KMS-11 (cell line): ENCODE measurements around the gene RBMS2.
A peak's percentile ranks its signal among the peaks of the same experiment; 100 is the strongest.

Experiments
- H2AFZ ChIP-seq: fragments of 200-600 bp; sonication (generic); 2 replicates; pipeline ENCODE4 v1.6.1; 2016; ENCODE audit warnings: antibody characterized with exemption, mixed run types, low read depth
- H3K27ac ChIP-seq: fragments of 200-600 bp; sonication (generic); 2 replicates; pipeline ENCODE4 v1.6.1; 2016; ENCODE audit warnings: mild to moderate bottlenecking, mixed run types
- H3K27me3 ChIP-seq: fragments of 200-600 bp; sonication (generic); 2 replicates; pipeline ENCODE4 v1.6.1; 2017; ENCODE audit warnings: mild to moderate bottlenecking, low read depth, mixed run types, moderate library complexity; ENCODE audit not compliant: insufficient read depth
- H3K36me3 ChIP-seq: fragments of 200-600 bp; sonication (generic); 2 replicates; pipeline ENCODE4 v1.6.1; 2017; ENCODE audit warnings: mild to moderate bottlenecking, mixed run types; ENCODE audit not compliant: insufficient read depth
- H3K4me1 ChIP-seq: fragments of 200-600 bp; sonication (generic); 2 replicates; pipeline ENCODE4 v1.6.1; 2016; ENCODE audit warnings: mild to moderate bottlenecking, low read depth, mixed run types; ENCODE audit not compliant: poor library complexity, severe bottlenecking
- H3K4me2 ChIP-seq: fragments of 200-600 bp; sonication (generic); 2 replicates; pipeline ENCODE4 v1.7.0; 2016; ENCODE audit warnings: mild to moderate bottlenecking, mixed run types
- H3K4me3 ChIP-seq: fragments of 200-600 bp; sonication (generic); IDR thresholded peaks from 2 replicates; pipeline ENCODE4 v1.6.1; 2017; ENCODE audit warnings: low read depth, low read length, mixed read lengths; ENCODE audit not compliant: insufficient read depth
- H3K79me2 ChIP-seq: fragments of 200-600 bp; sonication (generic); 2 replicates; pipeline ENCODE4 v1.6.1; 2016; ENCODE audit warnings: low read depth, mixed run types; ENCODE audit not compliant: insufficient read depth
- H3K9ac ChIP-seq: fragments of 200-600 bp; sonication (generic); 2 replicates; pipeline ENCODE4 v1.6.1; 2016; ENCODE audit warnings: mild to moderate bottlenecking, mixed run types
- H4K20me1 ChIP-seq: fragments of 200-600 bp; sonication (generic); 2 replicates; pipeline ENCODE4 v1.6.1; 2016; ENCODE audit warnings: mild to moderate bottlenecking, mixed run types; ENCODE audit not compliant: insufficient read depth
- TF ChIP-seq, protein P1 (sequence below): fragments of 200-600 bp; sonication (generic); conservative IDR thresholded peaks from 2 replicates; pipeline ENCODE4 v1.6.1; 2017; ENCODE audit warnings: low read depth, mild to moderate bottlenecking, antibody characterized with exemption, low read length, moderate library complexity, mixed read lengths

Gene RBMS2

DNA sequence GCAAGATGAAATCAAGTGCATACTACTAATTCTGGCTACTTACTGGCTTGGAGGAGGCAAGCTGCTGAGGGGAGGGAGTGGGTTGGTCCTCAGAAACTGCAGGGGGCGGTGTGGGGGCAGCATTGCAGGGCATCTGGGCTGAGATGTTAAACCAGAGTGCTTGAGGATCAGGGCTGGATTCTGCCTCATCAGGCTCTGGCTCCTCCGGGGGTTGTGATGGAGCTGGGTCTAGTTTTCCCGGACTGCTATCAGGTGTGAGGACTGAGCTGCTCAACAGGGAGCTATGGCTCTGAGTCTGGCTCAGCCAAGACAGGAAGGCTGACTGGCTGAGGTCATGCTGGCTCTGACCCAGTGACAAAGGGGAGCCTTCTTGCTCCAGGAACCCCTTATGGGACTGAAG is 79.9 kb downstream of the RBMS2 start:
- Histone ChIP-seq H4K20me1 (no peaks in the 10 kb centered on the region), H3K27ac (no peak overlapping the region; the same call in 1 of the 2 replicates), H3K9ac (no peak overlapping the region), H3K36me3 (peaks cover 66% of the 10 kb centered on the region; the same call in 1 of the 2 replicates), H3K79me2 (no peaks in the 10 kb centered on the region), H3K27me3 (no peaks in the 10 kb centered on the region), H3K4me3 (no peak overlapping the region), H3K4me1 (no peaks in the 10 kb centered on the region), H3K4me2 (no peak overlapping the region), H2AFZ (no peak overlapping the region)
- TF ChIP-seq, protein P1, sequence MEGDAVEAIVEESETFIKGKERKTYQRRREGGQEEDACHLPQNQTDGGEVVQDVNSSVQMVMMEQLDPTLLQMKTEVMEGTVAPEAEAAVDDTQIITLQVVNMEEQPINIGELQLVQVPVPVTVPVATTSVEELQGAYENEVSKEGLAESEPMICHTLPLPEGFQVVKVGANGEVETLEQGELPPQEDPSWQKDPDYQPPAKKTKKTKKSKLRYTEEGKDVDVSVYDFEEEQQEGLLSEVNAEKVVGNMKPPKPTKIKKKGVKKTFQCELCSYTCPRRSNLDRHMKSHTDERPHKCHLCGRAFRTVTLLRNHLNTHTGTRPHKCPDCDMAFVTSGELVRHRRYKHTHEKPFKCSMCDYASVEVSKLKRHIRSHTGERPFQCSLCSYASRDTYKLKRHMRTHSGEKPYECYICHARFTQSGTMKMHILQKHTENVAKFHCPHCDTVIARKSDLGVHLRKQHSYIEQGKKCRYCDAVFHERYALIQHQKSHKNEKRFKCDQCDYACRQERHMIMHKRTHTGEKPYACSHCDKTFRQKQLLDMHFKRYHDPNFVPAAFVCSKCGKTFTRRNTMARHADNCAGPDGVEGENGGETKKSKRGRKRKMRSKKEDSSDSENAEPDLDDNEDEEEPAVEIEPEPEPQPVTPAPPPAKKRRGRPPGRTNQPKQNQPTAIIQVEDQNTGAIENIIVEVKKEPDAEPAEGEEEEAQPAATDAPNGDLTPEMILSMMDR = peak; percentile 74

DNA sequence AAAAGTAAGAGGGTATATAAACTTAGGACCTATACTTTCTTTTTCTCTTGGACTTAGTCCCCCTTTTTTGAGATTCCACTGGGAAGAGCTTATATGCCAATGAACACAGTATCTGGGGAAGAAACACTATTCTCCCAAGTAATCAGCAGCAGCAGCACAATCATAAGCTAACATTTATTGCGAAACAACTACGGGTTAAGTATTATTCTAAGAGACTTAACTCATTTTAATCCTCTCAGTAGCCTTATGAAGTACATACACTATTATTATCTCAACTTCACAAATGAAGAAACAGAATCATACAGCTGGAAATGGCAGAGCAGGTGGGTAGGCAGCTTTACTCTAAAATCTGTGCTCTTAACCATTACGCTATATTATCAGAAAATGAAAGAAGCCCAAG is 80.6 kb downstream of the RBMS2 start:
- H2AFZ ChIP-seq = no peak overlapping the region
- H3K4me1 ChIP-seq = no peaks in the 10 kb centered on the region
- no peaks in the 10 kb centered on the region for H3K79me2 ChIP-seq
- H3K27ac ChIP-seq = no peak overlapping the region
- H3K36me3 ChIP-seq = peaks cover 73% of the 10 kb centered on the region; the same call in 1 of the 2 replicates
- no peaks in the 10 kb centered on the region for H3K27me3 ChIP-seq
- no peak overlapping the region for H3K4me2 ChIP-seq
- no peaks in the 10 kb centered on the region for H4K20me1 ChIP-seq
- H3K9ac ChIP-seq = no peak overlapping the region
- TF ChIP-seq, protein P1 = no peak
- H3K4me3 ChIP-seq = no peak overlapping the region

- no peaks in the 10 kb centered on the region for H4K20me1 ChIP-seq
- no peak overlapping the region for H3K4me3 ChIP-seq
- TF ChIP-seq, protein P1 = no peak
- H3K27ac ChIP-seq = no peak overlapping the region
- peaks cover 74% of the 10 kb centered on the region; the same call in 1 of the 2 replicates for H3K36me3 ChIP-seq
- H3K4me2 ChIP-seq = no peak overlapping the region
- no peaks in the 10 kb centered on the region for H3K79me2 ChIP-seq
- no peaks in the 10 kb centered on the region for H3K4me1 ChIP-seq
- no peak overlapping the region for H2AFZ ChIP-seq
- no peaks in the 10 kb centered on the region for H3K27me3 ChIP-seq
- no peak overlapping the region for H3K9ac ChIP-seq
These were observed 82.7 kb downstream of the RBMS2 start for GRCh38 chr12:56604355-56604754.

GRCh38 chr12:56614627-56615026 is 93.0 kb downstream of the RBMS2 start:
- H3K27me3 ChIP-seq = no peaks in the 10 kb centered on the region
- peaks cover 65% of the 10 kb centered on the region for H3K36me3 ChIP-seq
- peaks cover 37% of the 10 kb centered on the region for H3K4me1 ChIP-seq
- H3K27ac ChIP-seq = no peak overlapping the region
- H3K79me2 ChIP-seq = peaks cover 43% of the 10 kb centered on the region
- peaks cover 18% of the 10 kb centered on the region; the same call in 1 of the 2 replicates for H4K20me1 ChIP-seq
- H3K4me2 ChIP-seq = no peak overlapping the region
- no peak overlapping the region for H2AFZ ChIP-seq
- TF ChIP-seq, protein P1 = no peak
- H3K4me3 ChIP-seq = no peak overlapping the region
- no peak overlapping the region for H3K9ac ChIP-seq

DNA sequence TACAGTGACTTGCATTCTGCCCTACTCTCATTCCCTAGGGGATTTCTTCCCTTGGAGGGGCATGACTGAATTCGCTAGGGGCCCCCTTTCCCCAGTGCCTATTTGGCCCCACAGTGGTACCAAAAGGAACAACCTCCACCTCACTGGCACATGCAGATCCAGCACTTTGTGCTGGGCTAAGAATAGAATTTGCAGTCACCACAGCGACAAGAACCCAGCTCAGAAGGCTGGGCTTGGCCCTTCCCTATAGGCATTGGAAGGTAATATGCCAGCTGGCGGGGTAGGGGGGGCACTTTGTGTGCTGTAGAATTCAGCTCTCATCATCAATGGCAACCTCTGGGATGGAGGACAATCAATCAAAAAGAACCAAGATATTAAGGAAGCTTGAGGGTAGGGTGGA is 94.6 kb downstream of the RBMS2 start:
- Histone ChIP-seq H3K9ac (no peak overlapping the region), H4K20me1 (0 out of 2 replicates have a peak, but pooled peaks cover 21% of the 10 kb centered on the region), H3K27me3 (no peaks in the 10 kb centered on the region), H3K4me1 (peaks cover 44% of the 10 kb centered on the region), H3K27ac (no peak overlapping the region), H3K4me2 (no peak overlapping the region), H3K79me2 (peaks cover 59% of the 10 kb centered on the region), H2AFZ (no peak overlapping the region), H3K36me3 (peaks cover 57% of the 10 kb centered on the region), H3K4me3 (no peak overlapping the region)
- TF ChIP-seq, protein P1 = no peak
